Breast epithelium (tissue), 4 donors: ENCODE measurements around the gene FHOD3. TPM values are rescaled to one million over a fixed set of nuclear protein-coding genes. Genes with fewer than 3 reads are reported as not detected.

Experiments
- DNase-seq, 2 donors: peaks; one replicate each; pipeline ENCODE4 v3.0.0-alpha.2; 2019; ENCODE audit warnings: low spot score in 2 of 2
- H3K27ac ChIP-seq, 2 donors: fragments of 200-600 bp; sonication (generic) in 1 of 2; one replicate each; pipeline ENCODE4 v1.5.1; 2016 to 2019; ENCODE audit warnings: mild to moderate bottlenecking in 1 of 2
- H3K27me3 ChIP-seq, 2 donors: fragments of 200-600 bp; sonication (generic) in 1 of 2; one replicate each; pipeline versions ENCODE4 v1.5.1 to v1.6.0; 2017 to 2019; ENCODE audit warnings: control low read depth in 1 of 2, mild to moderate bottlenecking in 1 of 2
- H3K36me3 ChIP-seq: fragments of 200-600 bp; one replicate; pipeline ENCODE4 v1.5.1; 2019
- H3K4me1 ChIP-seq, 2 donors: fragments of 200-600 bp; sonication (generic); one replicate each; pipeline ENCODE4 v1.5.1; 2016 to 2019; ENCODE audit warnings: control low read depth in 1 of 2
- H3K4me3 ChIP-seq, 3 donors: fragments of 200-600 bp; sonication (generic); 1 replicate in 2 of 3; 2 replicates in 1 of 3; pipeline ENCODE4 v1.5.1; 2016 to 2019; ENCODE audit warnings: mild to moderate bottlenecking in 3 of 3, moderate library complexity in 2 of 3
- H3K9me3 ChIP-seq, 2 donors: fragments of 200-600 bp; sonication (generic) in 1 of 2; one replicate each; pipeline ENCODE4 v1.5.1; 2016 to 2019; ENCODE audit warnings: control low read depth in 1 of 2
- POLR2A ChIP-seq: fragments of 450-650 bp; IDR thresholded peaks from one replicate; pipeline ENCODE4 v1.6.1; 2016; ENCODE audit warnings: antibody characterized with exemption, mild to moderate bottlenecking, moderate library complexity
- POLR2AphosphoS5 ChIP-seq, 3 donors: sonication (generic); formaldehyde crosslinking; IDR thresholded peaks; one replicate each; pipeline ENCODE4 v1.6.1; 2017; ENCODE audit warnings: antibody characterized with exemption in 3 of 3
- intact Hi-C: fragments of 100-400 bp; cut with DNase I; formaldehyde crosslinking; loops from one replicate; pipeline ENCODE4 v1.15.1; 2023; ENCODE audit warnings: low total_unique reads
- total RNA-seq, 3 donors: library from RNA; depleted of rRNA; stranded (reverse); fragments of >200 nt; gene quantifications; one replicate each; pipeline ENCODE4 v1.1.0, GENCODE V29; 2016
- TF ChIP-seq, protein P1 (sequence below), 3 donors: fragments of 450-650 bp; IDR thresholded peaks; one replicate each; pipeline ENCODE4 v1.5.1; 2016 to 2017; ENCODE audit warnings: antibody characterized with exemption in 3 of 3, mild to moderate bottlenecking in 3 of 3, moderate library complexity in 3 of 3

FHOD3 gene
- total RNA-seq, 3 donors from 2014 or later, result 1.9 to 13.1 (median 13.0) TPM

DNA sequence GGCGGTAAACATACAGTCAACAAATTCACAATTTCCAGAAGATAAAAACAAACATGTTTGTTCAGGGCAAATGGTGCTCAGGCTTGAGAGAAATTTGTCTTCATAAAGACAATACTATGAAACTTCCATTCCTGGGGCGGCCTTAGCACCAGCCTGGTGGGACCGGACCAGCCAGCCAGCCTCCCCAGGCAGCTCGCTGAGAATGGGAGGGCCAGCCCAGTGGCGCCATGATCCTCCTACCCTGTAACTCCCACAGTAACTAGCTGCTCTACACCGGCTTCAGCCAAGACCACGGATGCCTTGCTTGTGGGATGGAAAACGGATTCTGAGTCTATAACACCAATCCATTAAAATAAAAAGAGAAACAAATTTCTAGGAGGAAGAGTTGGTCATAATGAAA is 24.2 kb upstream of the FHOD3 start:
- no peaks in the 10 kb centered on the region for H3K36me3 ChIP-seq
- no peak for DNase-seq
- H3K9me3 ChIP-seq, result no peaks in the 10 kb centered on the region
- no peaks in the 10 kb centered on the region for H3K4me1 ChIP-seq
- H3K4me3 ChIP-seq, result no peak overlapping the region
- H3K27me3 ChIP-seq, result peaks cover 0 to 4% of the 10 kb centered on the region in 2 donors
- TF ChIP-seq, protein P1, sequence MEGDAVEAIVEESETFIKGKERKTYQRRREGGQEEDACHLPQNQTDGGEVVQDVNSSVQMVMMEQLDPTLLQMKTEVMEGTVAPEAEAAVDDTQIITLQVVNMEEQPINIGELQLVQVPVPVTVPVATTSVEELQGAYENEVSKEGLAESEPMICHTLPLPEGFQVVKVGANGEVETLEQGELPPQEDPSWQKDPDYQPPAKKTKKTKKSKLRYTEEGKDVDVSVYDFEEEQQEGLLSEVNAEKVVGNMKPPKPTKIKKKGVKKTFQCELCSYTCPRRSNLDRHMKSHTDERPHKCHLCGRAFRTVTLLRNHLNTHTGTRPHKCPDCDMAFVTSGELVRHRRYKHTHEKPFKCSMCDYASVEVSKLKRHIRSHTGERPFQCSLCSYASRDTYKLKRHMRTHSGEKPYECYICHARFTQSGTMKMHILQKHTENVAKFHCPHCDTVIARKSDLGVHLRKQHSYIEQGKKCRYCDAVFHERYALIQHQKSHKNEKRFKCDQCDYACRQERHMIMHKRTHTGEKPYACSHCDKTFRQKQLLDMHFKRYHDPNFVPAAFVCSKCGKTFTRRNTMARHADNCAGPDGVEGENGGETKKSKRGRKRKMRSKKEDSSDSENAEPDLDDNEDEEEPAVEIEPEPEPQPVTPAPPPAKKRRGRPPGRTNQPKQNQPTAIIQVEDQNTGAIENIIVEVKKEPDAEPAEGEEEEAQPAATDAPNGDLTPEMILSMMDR (IDR thresholded peaks at IDR 0.05), result no peak
- no peak for TF ChIP-seq POLR2AphosphoS5 (IDR thresholded peaks at IDR 0.05)
- no peak for TF ChIP-seq POLR2A
- no peak overlapping the region for H3K27ac ChIP-seq
- intact Hi-C loops, result no loop called here

GRCh38 chr18:36274083-36274715 is 23.3 kb upstream of the FHOD3 start:
- Histone ChIP-seq H3K4me3 (no peak overlapping the region), H3K27ac (no peak overlapping the region)
- intact Hi-C loops, result no loop called here

DNA sequence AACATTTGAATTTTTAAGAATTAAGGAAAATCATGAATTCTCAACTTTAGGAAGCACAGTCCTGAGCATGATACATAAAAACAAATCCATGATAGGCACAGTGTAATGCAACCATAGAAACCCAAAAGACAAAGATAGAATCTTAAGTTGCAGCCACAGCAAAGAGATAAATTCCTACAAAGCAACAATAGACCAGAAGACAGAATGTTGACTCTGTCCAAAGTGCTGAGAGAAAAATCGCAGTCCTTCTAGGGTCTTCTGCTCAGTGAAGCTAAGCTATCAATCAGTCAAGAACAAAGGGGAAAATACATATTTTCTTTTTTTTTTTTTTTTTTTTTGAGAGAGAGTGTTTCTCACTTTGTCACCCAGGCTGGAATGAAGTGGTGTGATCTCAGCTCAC is 22.0 kb upstream of the FHOD3 start:
- DNase-seq, result no peak
- intact Hi-C loops, result no loop called here
- TF ChIP-seq POLR2A, result no peak
- no peak for TF ChIP-seq POLR2AphosphoS5 (IDR thresholded peaks at IDR 0.05)
- TF ChIP-seq, protein P1 (IDR thresholded peaks at IDR 0.05), result no peak
- Histone ChIP-seq H3K4me3 (no peak overlapping the region), H3K27me3 (peaks cover 0 to 4% of the 10 kb centered on the region in 2 donors), H3K27ac (no peak overlapping the region), H3K9me3 (no peaks in the 10 kb centered on the region), H3K4me1 (no peaks in the 10 kb centered on the region), H3K36me3 (no peaks in the 10 kb centered on the region)

More at GRCh38 chr18:36274083-36274715, 23.3 kb upstream of the FHOD3 start:
- Histone ChIP-seq H3K9me3 (no peaks in the 10 kb centered on the region), H3K36me3 (no peaks in the 10 kb centered on the region), H3K27me3 (peaks cover 0 to 4% of the 10 kb centered on the region in 2 donors), H3K4me1 (no peaks in the 10 kb centered on the region)
- TF ChIP-seq POLR2A (no peak), POLR2AphosphoS5 (IDR thresholded peaks at IDR 0.05) (no peak)
- TF ChIP-seq, protein P1 (IDR thresholded peaks at IDR 0.05), result no peak
- no peak for DNase-seq

GRCh38 chr18:36279001-36279400 is 18.5 kb upstream of the FHOD3 start:
- TF ChIP-seq, protein P1 (IDR thresholded peaks at IDR 0.05), result no peak
- TF ChIP-seq POLR2AphosphoS5 (IDR thresholded peaks at IDR 0.05), result no peak
- TF ChIP-seq POLR2A, result no peak
- no peak overlapping the region for H3K4me3 ChIP-seq
- no peaks in the 10 kb centered on the region for H3K9me3 ChIP-seq
- no peaks in the 10 kb centered on the region for H3K4me1 ChIP-seq
- H3K36me3 ChIP-seq, result no peaks in the 10 kb centered on the region
- no peak overlapping the region for H3K27ac ChIP-seq
- no peak for DNase-seq
- H3K27me3 ChIP-seq, result peaks cover 0 to 4% of the 10 kb centered on the region in 2 donors
- intact Hi-C loops, result no loop called here

DNA sequence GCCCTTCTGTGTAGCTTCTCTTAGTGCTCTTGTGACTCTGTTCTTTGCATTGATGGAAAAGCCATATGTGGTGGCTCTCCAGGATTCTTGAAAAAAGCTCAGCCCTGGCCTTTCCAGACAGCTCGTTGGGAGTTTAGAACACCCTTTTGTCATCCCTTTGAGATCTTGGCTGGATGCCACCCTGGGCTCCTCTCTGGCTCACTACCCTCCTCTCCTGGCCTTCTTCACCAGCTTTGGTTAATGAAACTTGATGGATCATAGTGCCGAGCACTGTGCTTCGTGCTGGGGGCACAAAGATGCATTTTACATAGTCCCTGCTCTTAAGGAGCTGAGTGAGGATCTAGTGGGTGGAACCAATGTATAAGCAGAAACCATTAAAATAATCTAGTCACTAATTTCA is 15.6 kb upstream of the FHOD3 start:
- H3K4me3 ChIP-seq, result no peak overlapping the region
- TF ChIP-seq POLR2AphosphoS5 (IDR thresholded peaks at IDR 0.05) (no peak), POLR2A (no peak)
- no peak for DNase-seq

More for the DNA sequence above, 15.6 kb upstream of the FHOD3 start:
- Histone ChIP-seq H3K36me3 (no peaks in the 10 kb centered on the region), H3K27ac (no peak overlapping the region), H3K27me3 (peaks cover 0 to 4% of the 10 kb centered on the region in 2 donors), H3K9me3 (no peaks in the 10 kb centered on the region), H3K4me1 (no peaks in the 10 kb centered on the region)
- intact Hi-C loops, result loop anchor here (10.0 kb wide), 1 partner anchor 267 kb away; no protein-coding TSS in a partner anchor
